ENCODE results near the gene TCHH.
"Not testable (repeated sequence)": the region's sequence is repeated elsewhere in the genome, so short reads cannot be mapped to it uniquely, and the experiment has no call there.

The TCHH gene

GRCh38 chr1:152086760-152087159 lies 28.5 kb downstream of the TCHH start:
- no peaks in the 10 kb centered on the region for H3K79me2 ChIP-seq

GRCh38 chr1:152084853-152085252 lies 30.4 kb downstream of the TCHH start:
- Histone ChIP-seq H3K36me3 (ENCODE audit: control insufficient read depth, insufficient read depth, low read length) (no peaks in the 10 kb centered on the region), H3K27me3 (ENCODE audit: control insufficient read depth, insufficient read depth, low read length) (no peaks in the 10 kb centered on the region), H3K4me3 (ENCODE audit: low read depth, low read length) (no peak overlapping the region), H3K9me3 (ENCODE audit: control insufficient read depth, low read length) (no peaks in the 10 kb centered on the region), H3K4me1 (no peaks in the 10 kb centered on the region), H3K79me2 (no peaks in the 10 kb centered on the region), H3K4me2 (ENCODE audit: low read length) (no peak overlapping the region), H2AFZ (no peak overlapping the region), H3K9ac (no peak overlapping the region), H3K27ac (no peak overlapping the region)
- no peak for TF ChIP-seq CTCF (IDR thresholded peaks at IDR 0.05)

More at GRCh38 chr1:152086760-152087159, 28.5 kb downstream of the TCHH start:
- H3K4me2 ChIP-seq (ENCODE audit: low read length): no peak overlapping the region
- no peak overlapping the region for H3K9ac ChIP-seq
- H2AFZ ChIP-seq: no peak overlapping the region
- H3K36me3 ChIP-seq (ENCODE audit: control insufficient read depth, insufficient read depth, low read length): no peaks in the 10 kb centered on the region
- TF ChIP-seq CTCF (IDR thresholded peaks at IDR 0.05): no peak
- no peak overlapping the region for H3K4me3 ChIP-seq (ENCODE audit: low read depth, low read length)
- H3K9me3 ChIP-seq (ENCODE audit: control insufficient read depth, low read length): no peaks in the 10 kb centered on the region
- H3K27ac ChIP-seq: no peak overlapping the region
- H3K27me3 ChIP-seq (ENCODE audit: control insufficient read depth, insufficient read depth, low read length): no peaks in the 10 kb centered on the region
- H3K4me1 ChIP-seq: no peaks in the 10 kb centered on the region

- H3K79me2 ChIP-seq; H3K4me3 ChIP-seq (ENCODE audit: low read depth, low read length); H3K9me3 ChIP-seq (ENCODE audit: control insufficient read depth, low read length); H3K27me3 ChIP-seq (ENCODE audit: control insufficient read depth, insufficient read depth, low read length); H3K4me1 ChIP-seq; H3K9ac ChIP-seq; H2AFZ ChIP-seq; H3K27ac ChIP-seq; H3K36me3 ChIP-seq (ENCODE audit: control insufficient read depth, insufficient read depth, low read length); H3K4me2 ChIP-seq (ENCODE audit: low read length): not testable (repeated sequence)
These were observed 34.2 kb downstream of the TCHH start for GRCh38 chr1:152081026-152081425.

GRCh38 chr1:152080494-152080893 lies 34.8 kb downstream of the TCHH start:
- not testable (repeated sequence) for H3K9me3 ChIP-seq (ENCODE audit: control insufficient read depth, low read length)

GRCh38 chr1:152078831-152079441 lies 36.3 kb downstream of the TCHH start:
- no peak overlapping the region for H2AFZ ChIP-seq
- no peak overlapping the region for H3K4me3 ChIP-seq (ENCODE audit: low read depth, low read length)
- no peaks in the 10 kb centered on the region for H3K27me3 ChIP-seq (ENCODE audit: control insufficient read depth, insufficient read depth, low read length)
- no peaks in the 10 kb centered on the region for H3K36me3 ChIP-seq (ENCODE audit: control insufficient read depth, insufficient read depth, low read length)
- no peaks in the 10 kb centered on the region for H3K4me1 ChIP-seq
- no peak for TF ChIP-seq CTCF (IDR thresholded peaks at IDR 0.05)
- H3K27ac ChIP-seq: no peak overlapping the region
- H3K79me2 ChIP-seq: no peaks in the 10 kb centered on the region
- no peaks in the 10 kb centered on the region for H3K9me3 ChIP-seq (ENCODE audit: control insufficient read depth, low read length)
- no peak overlapping the region for H3K4me2 ChIP-seq (ENCODE audit: low read length)
- no peak overlapping the region for H3K9ac ChIP-seq

More at GRCh38 chr1:152080494-152080893, 34.8 kb downstream of the TCHH start:
- H3K9ac ChIP-seq; H3K27me3 ChIP-seq (ENCODE audit: control insufficient read depth, insufficient read depth, low read length); H3K79me2 ChIP-seq; H3K27ac ChIP-seq; H3K4me3 ChIP-seq (ENCODE audit: low read depth, low read length); H2AFZ ChIP-seq; H3K36me3 ChIP-seq (ENCODE audit: control insufficient read depth, insufficient read depth, low read length); H3K4me1 ChIP-seq; H3K4me2 ChIP-seq (ENCODE audit: low read length): not testable (repeated sequence)

GRCh38 chr1:152072311-152072710 lies 42.9 kb downstream of the TCHH start:
- Histone ChIP-seq H3K79me2 (no peaks in the 10 kb centered on the region), H2AFZ (no peak overlapping the region), H3K4me2 (ENCODE audit: low read length) (no peak overlapping the region), H3K27me3 (ENCODE audit: control insufficient read depth, insufficient read depth, low read length) (no peaks in the 10 kb centered on the region), H3K9ac (no peak overlapping the region), H3K4me3 (ENCODE audit: low read depth, low read length) (no peak overlapping the region), H3K27ac (no peak overlapping the region), H3K9me3 (ENCODE audit: control insufficient read depth, low read length) (no peaks in the 10 kb centered on the region), H3K4me1 (no peaks in the 10 kb centered on the region), H3K36me3 (ENCODE audit: control insufficient read depth, insufficient read depth, low read length) (no peaks in the 10 kb centered on the region)
- TF ChIP-seq CTCF (IDR thresholded peaks at IDR 0.05): no peak

Data from parathyroid adenoma (tissue), 2 donors.